OCI-LY7 (cell line): ENCODE measurements around the gene METTL1. TPM values are rescaled to one million over a fixed set of nuclear protein-coding genes. Genes with fewer than 3 reads are reported as not detected.
A peak's percentile ranks its signal among the peaks of the same experiment; 100 is the strongest.

Experiments used
- BruUV-seq: library from RNA; stranded (reverse); fragments of 400-500 nt; replicated peaks from 2 replicates; lab custom pipeline; 2021; lab: Mats Ljungman, UMichigan
- CTCF ChIA-PET: fragments of 300-600 bp; sonication (Branson Sonifier 250); formaldehyde crosslinking; loops from one replicate; lab custom pipeline; 2022; ENCODE audit warnings: antibody characterized with exemption; ENCODE audit not compliant: unreplicated experiment; lab: Charles Lee
- POLR2A ChIA-PET: fragments of 300-600 bp; sonication (Branson Sonifier 250); formaldehyde crosslinking; loops from one replicate; lab custom pipeline; 2022; ENCODE audit warnings: antibody characterized with exemption; lab: Charles Lee
- DNase-seq: peaks from one replicate; pipeline ENCODE4 v3.0.0-alpha.2; 2015; ENCODE audit warnings: low spot score
- H2AFZ ChIP-seq: fragments of 200-600 bp; sonication (generic), shearing (Covaris generic); 2 replicates; pipeline ENCODE4 v1.6.1; 2014; ENCODE audit warnings: mild to moderate bottlenecking, antibody characterized with exemption, low read length, moderate library complexity
- H3K27ac ChIP-seq: fragments of 200-600 bp; sonication (generic); 2 replicates; pipeline ENCODE4 v1.5.1; 2014; ENCODE audit warnings: mixed run types, low read depth, mild to moderate bottlenecking, moderate library complexity, low read length, inconsistent platforms; ENCODE audit not compliant: poor library complexity, severe bottlenecking
- H3K36me3 ChIP-seq: fragments of 200-600 bp; sonication (generic); 2 replicates; pipeline ENCODE4 v1.6.1; 2014; ENCODE audit warnings: mild to moderate bottlenecking, antibody characterized with exemption, low read length, moderate library complexity, mixed read lengths; ENCODE audit not compliant: insufficient read depth
- H3K4me1 ChIP-seq: fragments of 200-600 bp; sonication (generic); 2 replicates; pipeline ENCODE4 v1.5.1; 2014; ENCODE audit warnings: mild to moderate bottlenecking, low read length; ENCODE audit not compliant: insufficient read depth, poor library complexity, severe bottlenecking
- H3K4me2 ChIP-seq: fragments of 200-600 bp; sonication (generic); 2 replicates; pipeline ENCODE4 v1.6.1; 2014; ENCODE audit warnings: mild to moderate bottlenecking, low read length
- H3K4me3 ChIP-seq: fragments of 200-600 bp; sonication (generic); 2 replicates; pipeline ENCODE4 v1.5.1; 2014; ENCODE audit warnings: mild to moderate bottlenecking, low read depth, low read length; ENCODE audit not compliant: poor library complexity, severe bottlenecking
- H3K79me2 ChIP-seq: fragments of 200-600 bp; sonication (generic); 2 replicates; pipeline ENCODE4 v1.6.1; 2016; ENCODE audit warnings: low read depth, mild to moderate bottlenecking, low read length, moderate library complexity, mixed read lengths; ENCODE audit not compliant: insufficient read depth
- H3K9me2 ChIP-seq: fragments of 200-600 bp; sonication (generic); 2 replicates; pipeline ENCODE4 v1.6.1; 2016; ENCODE audit warnings: mild to moderate bottlenecking, low read length, mixed read lengths; ENCODE audit not compliant: insufficient read depth
- H3K9me3 ChIP-seq: fragments of 200-600 bp; sonication (generic); 2 replicates; pipeline ENCODE4 v1.6.1; 2014; ENCODE audit warnings: mild to moderate bottlenecking, mixed run types, low read length, mixed read lengths
- H4K20me1 ChIP-seq: fragments of 200-600 bp; sonication (generic); 2 replicates; pipeline ENCODE4 v1.6.1; 2014; ENCODE audit warnings: mild to moderate bottlenecking, antibody characterized with exemption, low read length, moderate library complexity, mixed read lengths; ENCODE audit not compliant: insufficient read depth
- EZH2phosphoT487 ChIP-seq: fragments of 200-600 bp; sonication (generic); IDR thresholded peaks from 2 replicates; pipeline ENCODE4 v1.6.1; 2018; ENCODE audit warnings: low read depth, borderline replicate concordance, mild to moderate bottlenecking, mixed run types, antibody characterized with exemption, low read length, moderate library complexity, mixed read lengths
- intact Hi-C: fragments of 100-400 bp; cut with micrococcal nuclease; formaldehyde crosslinking; loops from one replicate; pipeline ENCODE4 v1.10.0; 2022; ENCODE audit not compliant: unreplicated experiment
- total RNA-seq, 2 experiments: library from RNA; depleted of rRNA in 1 of 2; stranded (reverse); fragments of >200 nt in 1 of 2; shearing (Covaris generic) in 1 of 2; gene quantifications; 2 replicates each; pipeline ENCODE4 v1.2.3, GENCODE V29; 2014 to 2022
- TF ChIP-seq, protein P1 (sequence below): fragments of 200-600 bp; sonication (generic); conservative IDR thresholded peaks from 2 replicates; pipeline ENCODE4 v1.5.1; 2014; ENCODE audit warnings: mild to moderate bottlenecking, antibody characterized with exemption, low read length, moderate library complexity, mixed read lengths

The METTL1 gene
- total RNA-seq, 2 experiments from 2014 or later: 22.2 to 23.6 TPM

GRCh38 chr12:57765698-57766463 is 6.0 kb downstream of the METTL1 start:
- H3K9me2 ChIP-seq: no peaks in the 10 kb centered on the region
- intact Hi-C loops: no loop called here
- CTCF ChIA-PET: interaction anchor here (1.4 kb wide), 1 partner anchor 10 kb away, joined by 3 read pairs; no protein-coding TSS in a partner anchor
- no peak for DNase-seq
- no peak overlapping the region for H3K27ac ChIP-seq
- POLR2A ChIA-PET: interaction anchor here (0.7 to 1.0 kb wide), 2 partner anchors 16 to 537 kb away, joined by 3 to 4 read pairs; partner anchors contain the start of gene SHMT2
- no peak overlapping the region for H2AFZ ChIP-seq
- no peak overlapping the region for H3K4me2 ChIP-seq
- peaks cover 4% of the 10 kb centered on the region; the same call in 1 of the 2 replicates for H3K79me2 ChIP-seq
- peaks cover 46% of the 10 kb centered on the region for H3K36me3 ChIP-seq
- no peaks in the 10 kb centered on the region for H4K20me1 ChIP-seq
- no peak overlapping the region for H3K4me3 ChIP-seq
- peaks cover 12% of the 10 kb centered on the region for H3K4me1 ChIP-seq
- TF ChIP-seq, protein P1, sequence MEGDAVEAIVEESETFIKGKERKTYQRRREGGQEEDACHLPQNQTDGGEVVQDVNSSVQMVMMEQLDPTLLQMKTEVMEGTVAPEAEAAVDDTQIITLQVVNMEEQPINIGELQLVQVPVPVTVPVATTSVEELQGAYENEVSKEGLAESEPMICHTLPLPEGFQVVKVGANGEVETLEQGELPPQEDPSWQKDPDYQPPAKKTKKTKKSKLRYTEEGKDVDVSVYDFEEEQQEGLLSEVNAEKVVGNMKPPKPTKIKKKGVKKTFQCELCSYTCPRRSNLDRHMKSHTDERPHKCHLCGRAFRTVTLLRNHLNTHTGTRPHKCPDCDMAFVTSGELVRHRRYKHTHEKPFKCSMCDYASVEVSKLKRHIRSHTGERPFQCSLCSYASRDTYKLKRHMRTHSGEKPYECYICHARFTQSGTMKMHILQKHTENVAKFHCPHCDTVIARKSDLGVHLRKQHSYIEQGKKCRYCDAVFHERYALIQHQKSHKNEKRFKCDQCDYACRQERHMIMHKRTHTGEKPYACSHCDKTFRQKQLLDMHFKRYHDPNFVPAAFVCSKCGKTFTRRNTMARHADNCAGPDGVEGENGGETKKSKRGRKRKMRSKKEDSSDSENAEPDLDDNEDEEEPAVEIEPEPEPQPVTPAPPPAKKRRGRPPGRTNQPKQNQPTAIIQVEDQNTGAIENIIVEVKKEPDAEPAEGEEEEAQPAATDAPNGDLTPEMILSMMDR: no peak
- TF ChIP-seq EZH2phosphoT487: no peak
- no peaks in the 10 kb centered on the region for H3K9me3 ChIP-seq
- no TSS peak for BruUV-seq

GRCh38 chr12:57765003-57765697 is 6.8 kb downstream of the METTL1 start:
- Histone ChIP-seq H3K4me2 (peak overlapping the region; percentile 30; the same call in 1 of the 2 replicates), H4K20me1 (0 out of 2 replicates have a peak, but pooled peaks cover 3% of the 10 kb centered on the region), H3K27ac (no peak overlapping the region), H3K9me2 (no peaks in the 10 kb centered on the region), H3K9me3 (no peaks in the 10 kb centered on the region), H3K79me2 (0 out of 2 replicates have a peak, but pooled peaks cover 5% of the 10 kb centered on the region), H3K36me3 (peaks cover 46% of the 10 kb centered on the region), H3K4me3 (no peak overlapping the region), H3K4me1 (peaks cover 7% of the 10 kb centered on the region), H2AFZ (no peak overlapping the region)
- TF ChIP-seq EZH2phosphoT487: no peak
- TF ChIP-seq, protein P1: peak; percentile 68
- POLR2A ChIA-PET: no interaction called here
- intact Hi-C loops: no loop called here
- no TSS peak for BruUV-seq
- no peak for DNase-seq
- CTCF ChIA-PET: interaction anchor here (1.4 kb wide), 1 partner anchor 9 kb away, joined by 3 read pairs; no protein-coding TSS in a partner anchor
